H1 (cell line): Measurements from ENCODE around the gene GPATCH4. TPM values are rescaled to one million over a fixed set of nuclear protein-coding genes. Genes with fewer than 3 reads are reported as not detected.
A peak's percentile ranks its signal among the peaks of the same experiment; 100 is the strongest.

Source experiments
- CTCF ChIA-PET: fragments of 300-600 bp; sonication (Branson Sonifier 250); formaldehyde crosslinking; loops from one replicate; lab custom pipeline; 2021; ENCODE audit not compliant: partially characterized antibody; lab: Charles Lee
- POLR2A ChIA-PET: fragments of 300-600 bp; sonication (Branson Sonifier 250); formaldehyde crosslinking; loops from one replicate; lab custom pipeline; 2021; ENCODE audit warnings: inconsistent platforms; ENCODE audit not compliant: partially characterized antibody; lab: Charles Lee
- DNase-seq, 2 experiments: peaks; one replicate each; pipeline versions ENCODE4 v3.0.0 to v3.0.0-alpha.2; 2010 to 2022; ENCODE audit warnings: low spot score in 2 of 2, low read depth in 1 of 2, mixed read lengths in 1 of 2
- FAIRE-seq: peaks from 2 replicates; lab custom pipeline; 2011; peaks lifted over from hg19 to GRCh38; lab: Jason Lieb, UNC
- H2AFZ ChIP-seq: 2 replicates; pipeline ENCODE4 v1.8.1; 2012; ENCODE audit warnings: low read length, inconsistent platforms
- H2AK5ac ChIP-seq: 2 replicates; pipeline ENCODE4 v1.6.1; 2013; ENCODE audit warnings: low read depth, low read length
- H2BK120ac ChIP-seq: replicated peaks from 2 replicates; pipeline ENCODE3; 2013; ENCODE audit warnings: low read depth, low read length, inconsistent platforms
- H2BK12ac ChIP-seq: 2 replicates; pipeline ENCODE4 v1.6.1; 2013; ENCODE audit warnings: low read depth, low read length
- H2BK15ac ChIP-seq: 2 replicates; pipeline ENCODE4 v1.6.1; 2013; ENCODE audit warnings: low read length
- H2BK20ac ChIP-seq: 2 replicates; pipeline ENCODE4 v1.6.1; 2013; ENCODE audit warnings: low read length
- H2BK5ac ChIP-seq: 2 replicates; pipeline ENCODE4 v1.6.1; 2013; ENCODE audit warnings: low read depth, low read length
- H3K14ac ChIP-seq: 2 replicates; pipeline ENCODE4 v1.6.1; 2013; ENCODE audit warnings: inconsistent platforms; ENCODE audit not compliant: insufficient read length
- H3K18ac ChIP-seq: 2 replicates; pipeline ENCODE4 v1.6.1; 2013; ENCODE audit warnings: low read length; ENCODE audit errors: extremely low read depth
- H3K23ac ChIP-seq: 2 replicates; pipeline ENCODE4 v1.6.1; 2013; ENCODE audit warnings: inconsistent platforms; ENCODE audit not compliant: insufficient read length
- H3K23me2 ChIP-seq: 2 replicates; pipeline ENCODE4 v1.6.1; 2013; ENCODE audit warnings: low read depth, low read length
- H3K27ac ChIP-seq: 2 replicates; pipeline ENCODE4 v1.6.1; 2011; ENCODE audit warnings: low read depth, low read length, inconsistent platforms
- H3K27me3 ChIP-seq, 4 experiments: replicated peaks in 1 of 4; 1 replicate in 1 of 4; 2 replicates in 3 of 4; pipeline versions ENCODE4 v1.6.1 to v1.8.1; 2011 to 2013; ENCODE audit warnings: low read length in 3 of 4, mild to moderate bottlenecking in 3 of 4, inconsistent platforms in 2 of 4, mixed read lengths in 2 of 4, moderate library complexity in 1 of 4; ENCODE audit not compliant: control insufficient read depth in 3 of 4, insufficient read depth in 3 of 4; ENCODE audit errors: extremely low read depth in 1 of 4
- H3K36me3 ChIP-seq, 4 experiments: 2 replicates each; pipeline versions ENCODE4 v1.6.1 to v1.8.1; 2011 to 2013; ENCODE audit warnings: mild to moderate bottlenecking in 4 of 4, low read length in 3 of 4, moderate library complexity in 2 of 4, control low read depth in 1 of 4, inconsistent platforms in 1 of 4; ENCODE audit not compliant: insufficient read depth in 4 of 4, control insufficient read depth in 2 of 4
- H3K4ac ChIP-seq: replicated peaks from 2 replicates; pipeline ENCODE3; 2013; ENCODE audit warnings: low read length, low read depth, mixed read lengths, inconsistent platforms; ENCODE audit not compliant: insufficient read length
- H3K4me1 ChIP-seq, 4 experiments: replicated peaks in 1 of 4; 1 replicate in 1 of 4; 2 replicates in 3 of 4; pipeline versions ENCODE4 v1.6.1 to v1.8.1; 2011 to 2013; ENCODE audit warnings: low read length in 3 of 4, inconsistent platforms in 2 of 4, mixed read lengths in 1 of 4; ENCODE audit not compliant: insufficient read depth in 4 of 4, control insufficient read depth in 3 of 4
- H3K4me2 ChIP-seq, 2 experiments: 2 replicates each; pipeline versions ENCODE4 v1.6.1 to v1.8.1; 2011 to 2013; ENCODE audit warnings: low read depth in 2 of 2, low read length in 2 of 2, control low read depth in 1 of 2, inconsistent platforms in 1 of 2, mild to moderate bottlenecking in 1 of 2; ENCODE audit not compliant: insufficient read depth in 1 of 2
- H3K4me3 ChIP-seq, 4 experiments: fragments of 200-600, 300-600 bp in 1 of 4; sonication (generic), shearing (Covaris generic), sonication (Bioruptor Twin) in 1 of 4; 2 replicates each; pipeline versions ENCODE4 v1.5.1 to v1.8.1; 2011 to 2016; ENCODE audit warnings: low read length in 4 of 4, low read depth in 3 of 4, control low read depth in 2 of 4, inconsistent platforms in 2 of 4, mild to moderate bottlenecking in 2 of 4, mixed read lengths in 1 of 4, moderate library complexity in 1 of 4; ENCODE audit not compliant: insufficient read depth in 2 of 4; ENCODE audit errors: extremely low read depth in 1 of 4
- H3K56ac ChIP-seq: replicated peaks from 2 replicates; pipeline ENCODE3; 2013; ENCODE audit warnings: low read depth, mild to moderate bottlenecking, mixed read lengths, low read length, inconsistent platforms; ENCODE audit not compliant: insufficient read length
- H3K79me1 ChIP-seq: 2 replicates; pipeline ENCODE4 v1.6.1; 2013; ENCODE audit warnings: low read depth, low read length, control low read depth
- H3K79me2 ChIP-seq, 2 experiments: 2 replicates each; pipeline versions ENCODE4 v1.6.1 to v1.8.1; 2012 to 2013; ENCODE audit warnings: low read length in 2 of 2, mild to moderate bottlenecking in 2 of 2, inconsistent platforms in 1 of 2; ENCODE audit not compliant: insufficient read depth in 2 of 2, control insufficient read depth in 1 of 2
- H3K9ac ChIP-seq, 4 experiments: replicated peaks in 1 of 4; 1 replicate in 1 of 4; 2 replicates in 3 of 4; pipeline versions ENCODE4 v1.6.1 to v1.8.1; 2011 to 2013; ENCODE audit warnings: low read depth in 3 of 4, low read length in 3 of 4, control low read depth in 2 of 4, mild to moderate bottlenecking in 2 of 4, moderate library complexity in 2 of 4, inconsistent platforms in 1 of 4; ENCODE audit errors: extremely low read depth in 1 of 4
- H3K9me3 ChIP-seq, 2 experiments: 2 replicates each; pipeline versions ENCODE4 v1.6.1 to v1.8.1; 2012 to 2013; ENCODE audit warnings: mild to moderate bottlenecking in 2 of 2, moderate library complexity in 2 of 2, control low read depth in 1 of 2, inconsistent platforms in 1 of 2, low read depth in 1 of 2, low read length in 1 of 2, mixed read lengths in 1 of 2; ENCODE audit not compliant: insufficient read depth in 2 of 2
- H4K20me1 ChIP-seq, 2 experiments: replicated peaks in 1 of 2; 2 replicates each; pipeline versions ENCODE3 to v1.8.1; 2011 to 2013; ENCODE audit warnings: inconsistent platforms in 2 of 2, low read length in 2 of 2, mild to moderate bottlenecking in 1 of 2; ENCODE audit not compliant: insufficient read depth in 2 of 2, control insufficient read depth in 1 of 2
- H4K5ac ChIP-seq: 2 replicates; pipeline ENCODE4 v1.6.1; 2013; ENCODE audit warnings: low read length, low read depth, mixed read lengths, inconsistent platforms; ENCODE audit not compliant: insufficient read length
- H4K8ac ChIP-seq: 2 replicates; pipeline ENCODE4 v1.8.0; 2013; ENCODE audit warnings: mild to moderate bottlenecking, moderate library complexity, low read length, inconsistent platforms; ENCODE audit not compliant: insufficient read depth; ENCODE audit errors: extremely low read depth
- H4K91ac ChIP-seq: replicated peaks from 2 replicates; pipeline ENCODE3; 2013; ENCODE audit warnings: low read length, mixed read lengths, inconsistent platforms; ENCODE audit not compliant: insufficient read length
- HDAC2 ChIP-seq, 2 experiments: fragments of 300-600 bp in 1 of 2; sonication (generic) in 1 of 2; IDR thresholded peaks; 2 replicates each; pipeline ENCODE4 v1.6.1; 2011 to 2012; ENCODE audit warnings: low read depth in 2 of 2, low read length in 2 of 2, mild to moderate bottlenecking in 2 of 2, moderate library complexity in 2 of 2, borderline replicate concordance in 1 of 2, inconsistent platforms in 1 of 2
- KDM1A ChIP-seq: fragments of 200-600, 300-600 bp; sonication (generic); IDR thresholded peaks from 2 replicates; pipeline ENCODE4 v1.7.1; 2016; ENCODE audit warnings: mild to moderate bottlenecking, low read length, borderline replicate concordance
- MAX ChIP-seq: IDR thresholded peaks from 2 replicates; pipeline ENCODE4 v1.6.1; 2012; ENCODE audit warnings: inconsistent platforms
- PHF8 ChIP-seq: fragments of 200-600 bp; sonication (generic); conservative IDR thresholded peaks from 2 replicates; pipeline ENCODE4 v1.7.1; 2012; ENCODE audit warnings: low read depth, mild to moderate bottlenecking, inconsistent platforms, low read length, moderate library complexity
- POU5F1 ChIP-seq: IDR thresholded peaks from 2 replicates; pipeline ENCODE4 v1.6.1; 2011; ENCODE audit warnings: low read depth, mild to moderate bottlenecking, low read length, moderate library complexity
- RBBP5 ChIP-seq: IDR thresholded peaks from 2 replicates; pipeline ENCODE4 v1.7.1; 2012; ENCODE audit warnings: low read depth, mild to moderate bottlenecking, inconsistent platforms, low read length, moderate library complexity, borderline replicate concordance
- SIN3A ChIP-seq, 2 experiments: IDR thresholded peaks in 1 of 2; conservative IDR thresholded peaks in 1 of 2; 2 replicates each; pipeline ENCODE4 v1.6.1; 2011 to 2012; ENCODE audit warnings: low read length in 2 of 2, improper control_type of control experiment in 1 of 2, low read depth in 1 of 2, mild to moderate bottlenecking in 1 of 2
- WGBS, 2 experiments: shearing (Covaris generic) in 1 of 2; methylation state at CpG; one replicate each; pipeline versions ENCODE4 v1.1.6 to v1.1.7; 2013 to 2015; ENCODE audit warnings: low lambda C conversion rate in 2 of 2, mixed read lengths in 2 of 2, inconsistent platforms in 1 of 2, low coverage in 1 of 2, missing lambda C conversion rate in 1 of 2; ENCODE audit not compliant: insufficient replicate concordance in 2 of 2, insufficient coverage in 1 of 2, insufficient read length in 1 of 2; ENCODE audit errors: extremely low coverage in 1 of 2, missing lambda C conversion rate in 1 of 2; 5-methylcytosine and 5-hydroxymethylcytosine counted together
- polyA plus RNA-seq, 7 experiments: library from polyadenylated mRNA; depleted of rRNA in 3 of 7; stranded (reverse) in 5 of 7; unstranded in 2 of 7; fragments of >200 nt in 5 of 7; fragments of 200-250 nt in 2 of 7; gene quantifications; 1 replicate in 5 of 7; 2 replicates in 1 of 7; 4 replicates in 1 of 7; pipeline versions ENCODE4 v1.2.1 to v1.2.3, GENCODE V29; 2011 to 2013; ENCODE audit warnings: missing spikeins in 2 of 7, mixed read lengths in 2 of 7
- total RNA-seq: library from RNA; stranded (reverse); fragmentation: NEBNext Ultra II Directional; extraction: Animal tissue kit (Norgen Biotek cat#: 25700); gene quantifications from 2 replicates; pipeline ENCODE4 v1.2.1, GENCODE V29; 2021

Gene GPATCH4
- total and polyA plus RNA-seq, 2 of the 8 experiments (the other 6 are each of a cell fraction or from before 2014, with no cell fraction given), result 20.5 to 47.9 TPM

GRCh38 chr1:156644640-156645039 lies 43.4 kb upstream of the GPATCH4 start:
- Histone ChIP-seq H2BK15ac (no peak overlapping the region), H4K8ac (no peak overlapping the region), H3K36me3 (no peaks in the 10 kb centered on the region), H2AK5ac (no peak overlapping the region; the same call in 1 of the 2 replicates), H3K79me2 (no peaks in the 10 kb centered on the region), H3K23me2 (peaks cover 13% of the 10 kb centered on the region; the same call in 1 of the 2 replicates), H3K14ac (no peak overlapping the region), H3K23ac (no peak overlapping the region), H3K18ac (0 out of 2 replicates have a peak overlapping the region, but pooled peaks have one; percentile 4), H3K79me1 (no peaks in the 10 kb centered on the region), H3K4me2 (no peak overlapping the region), H4K91ac (no peak overlapping the region), H3K27ac (no peak overlapping the region), H2BK12ac (no peak overlapping the region), H3K9ac (no peak overlapping the region), H3K4me3 (no peak overlapping the region), H2BK20ac (no peak overlapping the region), H3K9me3 (no peaks in the 10 kb centered on the region), H3K4ac (no peak overlapping the region), H3K56ac (no peak overlapping the region), H2AFZ (no peak overlapping the region), H4K5ac (no peak overlapping the region), H3K27me3 (peaks cover 11 to 76% (median 59%) of the 10 kb centered on the region in 4 experiments), H4K20me1 (peaks cover 0 to 6% of the 10 kb centered on the region in 2 experiments), H2BK120ac (no peak overlapping the region), H2BK5ac (no peak overlapping the region), H3K4me1 (peaks cover 8 to 23% (median 15%) of the 10 kb centered on the region in 4 experiments)
- POLR2A ChIA-PET, result interaction anchor here (0.9 to 4.5 kb wide), 4 partner anchors 8 to 32 kb away, joined by 3 to 22 read pairs (median 14); partner anchors contain the start of gene NES
- no peak for DNase-seq
- CTCF ChIA-PET, result interaction anchor here (1.8 to 43.0 kb wide), 5 partner anchors 15 to 81 kb away, joined by 6 to 868 read pairs (median 254); partner anchors contain the start of genes HAPLN2 and NES
- TF ChIP-seq MAX (no peak), HDAC2 (IDR thresholded peaks at IDR 0.05; ENCODE audit: borderline replicate concordance in 1 of 2, low read depth in 2 of 2, low read length in 2 of 2) (0 out of 4 replicates have a peak, but pooled peaks of 1 of the 2 experiments have one; percentile 45), POU5F1 (no peak), PHF8 (no peak), RBBP5 (no peak), SIN3A (conservative IDR thresholded peaks at IDR 0.05 in 1 of 2, IDR thresholded peaks at IDR 0.05 in 1 of 2; ENCODE audit: low read depth in 1 of 2, low read length in 2 of 2) (no peak), KDM1A (peak; percentile 88)
- 82% methylated on average over 1 of the region's 1 CpG; no CpG with 5 or more reads in 1 of the 2 experiments for WGBS, 2 experiments
- no peak for FAIRE-seq
